GM21528 (cell line): ENCODE results near the gene RNU5D-1.
A peak's percentile ranks its signal among the peaks of the same experiment; 100 is the strongest.
"Not testable (repeated sequence)": the region's sequence is repeated elsewhere in the genome, so short reads cannot be mapped to it uniquely, and the experiment has no call there.

Experiments
- ATAC-seq: cut with Tn5 transposase; IDR thresholded peaks from one replicate; pipeline ENCODE4 v1.9.1; 2021; ENCODE audit warnings: mild to moderate bottlenecking, moderate library complexity; ENCODE audit not compliant: unreplicated experiment, low FRiP score

RNU5D-1 gene

DNA sequence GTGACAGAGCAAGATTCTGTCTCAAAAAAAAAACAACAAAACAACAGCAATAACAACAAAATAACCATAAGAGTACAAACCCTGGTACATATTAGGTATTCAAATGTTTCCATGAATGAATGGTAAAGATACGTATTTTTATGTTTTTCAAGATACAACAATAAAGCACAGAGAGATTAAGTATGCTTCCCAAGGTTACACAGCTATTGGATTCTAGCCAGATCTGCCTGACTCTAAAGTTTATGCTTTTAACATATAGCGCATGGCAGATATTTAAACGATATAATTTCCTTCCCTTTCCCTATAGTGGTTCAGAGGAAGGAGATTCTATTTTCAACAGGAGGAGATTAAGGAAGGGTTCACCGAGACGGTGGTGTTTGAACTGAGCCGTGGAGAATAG lies 25.5 kb downstream of the RNU5D-1 start:
- ATAC-seq: no peak

- ATAC-seq: no peak
Observed at GRCh38 chr1:44701141-44701573, 29.8 kb downstream of the RNU5D-1 start.

- no peak for ATAC-seq
Observed at GRCh38 chr1:44700573-44700972, 30.4 kb downstream of the RNU5D-1 start.

GRCh38 chr1:44699375-44699774 lies 31.6 kb downstream of the RNU5D-1 start:
- ATAC-seq: not testable (repeated sequence)

DNA sequence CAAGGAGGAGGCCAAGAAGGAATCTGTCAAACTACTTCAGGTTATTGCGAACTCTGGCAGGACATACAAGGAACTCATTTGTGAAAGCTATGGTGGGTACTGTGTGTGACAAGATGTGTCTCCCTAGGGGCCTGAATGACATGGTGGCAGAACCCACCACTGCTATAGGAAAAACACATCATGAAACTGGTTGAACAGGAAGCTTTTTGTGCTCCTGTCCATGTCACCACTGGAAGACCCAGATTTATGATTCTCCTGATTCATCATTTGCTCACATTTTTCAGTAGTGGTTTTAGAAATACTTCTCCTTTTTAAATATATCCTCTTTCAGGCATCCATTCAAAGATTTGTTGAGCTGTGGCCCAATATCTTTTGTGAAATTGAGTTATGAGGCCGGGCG lies 32.8 kb downstream of the RNU5D-1 start:
- ATAC-seq: no peak

DNA sequence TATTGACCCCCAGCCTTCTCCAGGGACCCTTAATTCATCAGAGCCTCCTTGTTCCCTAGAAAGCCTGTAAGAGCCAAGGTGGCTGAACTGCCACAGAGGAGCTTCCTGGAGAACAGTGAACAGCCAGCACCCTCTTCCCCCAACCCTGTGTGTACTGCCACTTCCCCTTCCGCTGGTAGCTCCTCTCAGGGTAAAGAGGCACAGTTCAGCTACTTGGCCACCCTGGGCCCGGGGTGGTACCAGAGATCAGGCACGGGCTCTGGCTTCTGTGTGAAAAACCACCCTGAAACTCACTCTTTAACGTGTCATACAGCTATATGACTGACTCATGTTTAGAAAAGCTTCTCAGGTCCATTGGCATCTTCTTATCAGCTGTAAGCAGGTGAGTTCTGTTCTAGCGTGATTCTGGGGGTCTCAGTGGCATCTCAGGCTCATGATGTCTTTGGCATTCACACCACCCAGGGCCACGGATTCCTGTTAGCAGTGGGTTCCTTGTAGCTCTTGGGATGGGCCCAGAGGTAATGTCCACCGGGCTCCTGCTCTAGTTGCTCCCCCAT lies 34.1 kb downstream of the RNU5D-1 start:
- ATAC-seq: no peak

GRCh38 chr1:44696101-44696500 lies 34.9 kb downstream of the RNU5D-1 start:
- no peak for ATAC-seq

GRCh38 chr1:44695671-44696070 lies 35.3 kb downstream of the RNU5D-1 start:
- ATAC-seq: no peak

- peak; percentile 63 for ATAC-seq
Observed at GRCh38 chr1:44694863-44695478, 36.0 kb downstream of the RNU5D-1 start.

DNA sequence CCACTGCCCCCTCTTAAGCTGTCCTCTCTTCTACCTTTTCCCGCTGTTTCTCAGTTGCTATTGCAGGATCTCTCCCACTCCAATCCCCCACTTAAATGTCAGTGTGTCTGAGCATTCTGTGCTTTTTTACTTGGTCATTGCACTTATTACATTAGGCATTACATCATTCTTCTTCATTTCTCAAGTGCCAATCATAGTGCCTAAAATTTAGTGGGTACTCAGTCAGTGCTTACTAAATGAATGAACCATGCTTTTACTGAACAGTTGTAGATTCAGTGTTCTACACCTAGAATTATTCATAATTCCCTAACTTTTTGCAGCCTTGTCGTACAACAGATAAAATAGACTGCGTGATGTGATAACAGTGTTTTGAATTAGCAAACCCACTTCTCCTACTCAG lies 37.1 kb downstream of the RNU5D-1 start:
- no peak for ATAC-seq

- ATAC-seq: no peak
Observed at GRCh38 chr1:44693159-44693558, 37.8 kb downstream of the RNU5D-1 start.

DNA sequence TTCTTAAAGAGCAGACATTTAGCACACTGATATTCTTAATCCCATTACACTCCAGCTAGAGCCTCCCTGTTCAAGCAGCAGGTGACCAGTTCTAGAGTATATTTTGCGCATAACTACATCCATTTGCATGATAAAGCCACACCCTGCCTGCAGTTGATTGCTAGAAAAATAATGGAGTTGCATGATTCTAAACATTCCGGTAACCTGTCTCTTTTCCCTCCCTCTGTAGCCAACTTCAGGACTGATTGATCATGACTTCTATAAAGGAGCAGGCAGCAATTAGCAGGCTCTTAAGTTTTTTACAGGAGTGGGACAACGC lies 41.6 kb downstream of the RNU5D-1 start:
- no peak for ATAC-seq

GRCh38 chr1:44688760-44689446 lies 42.1 kb downstream of the RNU5D-1 start:
- no peak for ATAC-seq

DNA sequence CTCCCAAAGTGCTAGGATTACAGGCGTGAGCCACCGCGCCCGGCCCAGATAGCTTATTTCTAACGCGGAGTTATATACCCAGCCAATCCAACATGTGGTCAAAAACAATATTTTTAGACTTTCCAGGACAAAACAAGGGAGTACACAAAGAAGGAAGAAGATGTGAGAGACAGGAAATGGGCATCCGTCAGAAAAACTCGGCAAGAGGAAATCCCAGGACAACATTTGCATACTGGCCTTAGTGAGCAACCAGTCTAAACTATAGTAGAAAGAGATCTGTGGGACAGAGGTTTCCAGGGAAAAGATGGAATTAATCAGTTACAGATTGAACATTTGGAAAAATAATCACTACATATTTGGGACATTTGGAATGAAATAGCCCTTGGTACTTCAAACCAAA lies 45.1 kb downstream of the RNU5D-1 start:
- ATAC-seq: no peak

GRCh38 chr1:44685218-44685617 lies 45.8 kb downstream of the RNU5D-1 start:
- ATAC-seq: no peak

GRCh38 chr1:44684525-44684924 lies 46.4 kb downstream of the RNU5D-1 start:
- ATAC-seq: peak; percentile 68

DNA sequence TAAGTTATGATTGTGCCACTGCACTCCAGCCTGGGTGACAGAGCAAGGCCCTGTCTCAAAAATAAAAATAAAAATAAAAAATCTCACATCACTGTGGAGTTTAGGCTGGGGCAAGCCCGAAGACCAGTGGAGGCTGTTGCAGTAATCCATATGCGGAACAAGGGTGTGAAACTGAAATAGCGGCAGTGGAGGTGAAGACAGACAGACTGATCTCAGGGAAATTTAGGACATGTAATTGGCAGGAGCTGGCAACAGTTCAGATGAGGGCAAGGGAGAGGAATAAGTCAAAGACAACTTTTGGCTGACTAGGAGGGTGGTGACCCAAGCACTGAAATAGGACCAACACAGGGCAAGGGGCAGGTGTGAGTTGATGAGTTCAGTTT lies 48.1 kb downstream of the RNU5D-1 start:
- ATAC-seq: no peak

- no peak for ATAC-seq
Observed at GRCh38 chr1:44681905-44682882, 48.8 kb downstream of the RNU5D-1 start.
